ENCODE data around the gene TTC19. TPM values are rescaled to one million over a fixed set of nuclear protein-coding genes. Genes with fewer than 3 reads are reported as not detected.

The TTC19 gene
- total and polyA plus RNA-seq, 2 of the 8 experiments (the other 6 are each of a cell fraction or from before 2014, with no cell fraction given), result 11.8 to 55.0 TPM

DNA sequence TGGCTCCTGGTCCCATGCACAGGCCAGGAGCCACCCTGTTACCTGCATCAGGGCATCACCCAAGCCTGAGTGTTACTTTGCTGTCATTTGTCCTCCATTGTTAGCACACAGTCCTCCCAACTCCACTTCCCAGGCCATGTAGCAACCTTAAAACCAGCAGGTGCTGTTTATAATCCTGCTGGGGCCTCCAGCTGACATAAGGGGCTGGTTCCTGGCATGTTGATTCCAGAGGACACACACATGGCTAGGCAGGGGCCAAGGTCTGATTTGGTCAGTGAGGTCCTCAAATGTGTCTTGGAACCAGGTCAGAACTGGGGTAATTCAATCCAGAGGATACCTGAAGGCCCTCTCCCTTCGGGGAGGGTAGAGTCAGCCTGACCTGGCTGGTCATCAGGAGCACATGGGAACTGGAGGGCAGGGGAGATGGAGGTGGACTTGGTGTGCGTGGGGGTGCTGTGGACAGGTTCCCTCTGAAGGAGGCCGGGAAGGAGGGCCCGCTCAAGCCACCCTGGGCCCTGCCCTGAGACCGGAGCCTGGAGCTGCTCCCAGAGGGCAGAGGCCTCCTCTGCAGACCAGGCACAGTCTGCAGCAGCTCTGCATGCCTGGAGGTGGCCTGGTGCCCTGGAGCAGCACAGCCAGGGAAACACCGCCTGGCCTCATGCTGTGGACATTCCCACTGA lies 48.1 kb upstream of the TTC19 start:
- no peaks in the 10 kb centered on the region for H3K23me2 ChIP-seq (ENCODE audit: low read depth, low read length)
- H2BK120ac ChIP-seq (replicated peaks; ENCODE audit: low read depth, low read length), result no peak overlapping the region
- POLR2A ChIA-PET (ENCODE audit: partially characterized antibody), result interaction anchor here (1.9 kb wide), 1 partner anchor 48 kb away, joined by 6 read pairs; the partner anchor contains the start of genes TTC19 and ZSWIM7
- WGBS, 2 experiments (ENCODE audit: extremely low coverage in 1 of 2, insufficient coverage in 1 of 2, insufficient read length in 1 of 2, insufficient replicate concordance in 2 of 2, low coverage in 1 of 2, low lambda C conversion rate in 2 of 2, missing lambda C conversion rate in 1 of 2), result 99% methylated on average over 6 of the region's 6 CpGs; no CpG with 5 or more reads in 1 of the 2 experiments
- no peak overlapping the region for H4K5ac ChIP-seq (ENCODE audit: insufficient read length, low read depth, low read length)
- no peaks in the 10 kb centered on the region for H3K9me3 ChIP-seq (ENCODE audit: insufficient read depth in 2 of 2, low read depth in 1 of 2, low read length in 1 of 2)
- H3K4me3 ChIP-seq (ENCODE audit: extremely low read depth in 1 of 4, insufficient read depth in 2 of 4, low read depth in 3 of 4, low read length in 4 of 4), result no peak overlapping the region
- no peak overlapping the region for H2BK12ac ChIP-seq (ENCODE audit: low read depth, low read length)
- no peak overlapping the region for H2AK5ac ChIP-seq (ENCODE audit: low read depth, low read length)
- no peak overlapping the region for H4K91ac ChIP-seq (replicated peaks; ENCODE audit: insufficient read length, low read length)
- CTCF ChIA-PET (ENCODE audit: partially characterized antibody), result interaction anchor here (0.6 to 2.0 kb wide), 2 partner anchors 45 to 500 kb away, joined by 3 to 7 read pairs; no protein-coding TSS in a partner anchor
- no peak overlapping the region for H2BK20ac ChIP-seq (ENCODE audit: low read length)
- no peak overlapping the region for H2AFZ ChIP-seq (ENCODE audit: low read length)
- H3K27me3 ChIP-seq (replicated peaks in 1 of 4; ENCODE audit: control insufficient read depth in 3 of 4, extremely low read depth in 1 of 4, insufficient read depth in 3 of 4, low read length in 3 of 4), result peaks cover 0 to 9% (median 6%) of the 10 kb centered on the region in 4 experiments; a peak in 6 of 7 replicates
- H4K8ac ChIP-seq (ENCODE audit: extremely low read depth, insufficient read depth, low read length), result no peak overlapping the region
- no peaks in the 10 kb centered on the region for H3K36me3 ChIP-seq (ENCODE audit: control insufficient read depth in 2 of 4, insufficient read depth in 4 of 4, low read length in 3 of 4)
- no peak overlapping the region for H3K18ac ChIP-seq (ENCODE audit: extremely low read depth, low read length)
- no peak overlapping the region for H3K27ac ChIP-seq (ENCODE audit: low read depth, low read length)
- H3K23ac ChIP-seq (ENCODE audit: insufficient read length), result no peak overlapping the region
- H2BK5ac ChIP-seq (ENCODE audit: low read depth, low read length), result no peak overlapping the region
- H3K4me1 ChIP-seq (replicated peaks in 1 of 4; ENCODE audit: control insufficient read depth in 3 of 4, insufficient read depth in 4 of 4, low read length in 3 of 4), result peaks cover 0 to 3% (median 1%) of the 10 kb centered on the region in 4 experiments; a peak in 2 of 7 replicates
- FAIRE-seq (no peak), DNase-seq (ENCODE audit: low read depth in 1 of 2, low spot score in 2 of 2) (no peak)
- H4K20me1 ChIP-seq (replicated peaks in 1 of 2; ENCODE audit: control insufficient read depth in 1 of 2, insufficient read depth in 2 of 2, low read length in 2 of 2), result no peaks in the 10 kb centered on the region
- no peak overlapping the region for H3K4me2 ChIP-seq (ENCODE audit: insufficient read depth in 1 of 2, low read depth in 2 of 2, low read length in 2 of 2)
- no peak overlapping the region for H3K14ac ChIP-seq (ENCODE audit: insufficient read length)
- no peak overlapping the region for H2BK15ac ChIP-seq (ENCODE audit: low read length)
- H3K9ac ChIP-seq (replicated peaks in 1 of 4; ENCODE audit: extremely low read depth in 1 of 4, low read depth in 3 of 4, low read length in 3 of 4), result no peak overlapping the region; a peak in 1 of 7 replicates
- H3K79me2 ChIP-seq (ENCODE audit: control insufficient read depth in 1 of 2, insufficient read depth in 2 of 2, low read length in 2 of 2), result no peaks in the 10 kb centered on the region
- H3K4ac ChIP-seq (replicated peaks; ENCODE audit: insufficient read length, low read depth, low read length), result no peak overlapping the region
- no peak overlapping the region for H3K56ac ChIP-seq (replicated peaks; ENCODE audit: insufficient read length, low read depth, low read length)
- H3K79me1 ChIP-seq (ENCODE audit: low read depth, low read length), result no peaks in the 10 kb centered on the region; the same call in 1 of the 2 replicates
- TF ChIP-seq ZNF274 (IDR thresholded peaks at IDR 0.05; ENCODE audit: borderline replicate concordance, extremely low read depth, low read length) (no peak), EP300 (IDR thresholded peaks at IDR 0.05; ENCODE audit: borderline replicate concordance in 1 of 2, low read depth in 2 of 2, low read length in 2 of 2) (no peak), EZH2 (IDR thresholded peaks at IDR 0.05; ENCODE audit: low read depth, low read length, severe bottlenecking) (no peak), KDM4A (IDR thresholded peaks at IDR 0.05; ENCODE audit: low read depth, low read length, severe bottlenecking) (no peak), POLR2A (IDR thresholded peaks at IDR 0.05; ENCODE audit: control extremely low read depth in 1 of 2, low read depth in 2 of 2, low read length in 2 of 2) (no peak), HDAC2 (IDR thresholded peaks at IDR 0.05; ENCODE audit: borderline replicate concordance in 1 of 2, low read depth in 2 of 2, low read length in 2 of 2) (no peak), KDM5A (IDR thresholded peaks at IDR 0.05; ENCODE audit: low read length) (no peak), TBP (IDR thresholded peaks at IDR 0.05; ENCODE audit: low read depth, low read length) (no peak), SRF (IDR thresholded peaks at IDR 0.05; ENCODE audit: low read depth, low read length) (no peak), POU5F1 (IDR thresholded peaks at IDR 0.05; ENCODE audit: low read depth, low read length) (no peak), RAD21 (IDR thresholded peaks at IDR 0.05 in 1 of 2, conservative IDR thresholded peaks at IDR 0.05 in 1 of 2; ENCODE audit: low read depth in 2 of 2, low read length in 2 of 2) (no peak)
- TF ChIP-seq, protein P1, sequence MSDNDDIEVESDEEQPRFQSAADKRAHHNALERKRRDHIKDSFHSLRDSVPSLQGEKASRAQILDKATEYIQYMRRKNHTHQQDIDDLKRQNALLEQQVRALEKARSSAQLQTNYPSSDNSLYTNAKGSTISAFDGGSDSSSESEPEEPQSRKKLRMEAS (IDR thresholded peaks at IDR 0.05), result no peak

All from H1 (cell line).